Spinal cord (tissue), 10 donors: ENCODE results near the gene EIF4E2. TPM values are rescaled to one million over a fixed set of nuclear protein-coding genes. Genes with fewer than 3 reads are reported as not detected.

Experiments used
- DNase-seq, 6 donors: peaks; one replicate each; pipeline versions ENCODE4 v3.0.0 to v3.0.0-alpha.2; 2013 to 2015; ENCODE audit warnings: low spot score in 6 of 6, low read depth in 4 of 6
- H3K27ac ChIP-seq: one replicate; pipeline ENCODE4 v1.5.1; 2013; ENCODE audit warnings: low read depth, low read length, control low read depth
- H3K27me3 ChIP-seq: one replicate; pipeline ENCODE4 v1.6.1; 2013; ENCODE audit warnings: low read length; ENCODE audit not compliant: control insufficient read depth, insufficient read depth
- H3K36me3 ChIP-seq: one replicate; pipeline ENCODE4 v1.6.1; 2013; ENCODE audit warnings: low read length; ENCODE audit not compliant: control insufficient read depth, insufficient read depth
- H3K4me1 ChIP-seq: one replicate; pipeline ENCODE4 v1.6.1; 2013; ENCODE audit warnings: low read length; ENCODE audit not compliant: control insufficient read depth, insufficient read depth
- H3K4me3 ChIP-seq: one replicate; pipeline ENCODE4 v1.5.1; 2013; ENCODE audit warnings: low read depth, low read length, control low read depth
- H3K9me3 ChIP-seq: one replicate; pipeline ENCODE4 v1.6.1; 2013; ENCODE audit warnings: low read length; ENCODE audit not compliant: control insufficient read depth, insufficient read depth
- WGBS: methylation state at CpG from one replicate; pipeline ENCODE4 v1.1.5; 2013; ENCODE audit warnings: missing lambda C conversion rate; ENCODE audit not compliant: insufficient coverage; 5-methylcytosine and 5-hydroxymethylcytosine counted together
- polyA plus RNA-seq, 2 donors: library from polyadenylated mRNA; unstranded; fragments of 120-200 nt; gene quantifications; one replicate each; pipeline ENCODE4 v1.2.1, GENCODE V29; 2013; ENCODE audit not compliant: insufficient read length in 2 of 2
- total RNA-seq, 2 donors: library from RNA; depleted of rRNA in 1 of 2; stranded (reverse); fragments of 120-200 nt in 1 of 2; fragments of >200 nt in 1 of 2; gene quantifications; one replicate each; pipeline versions ENCODE4 v1.2.3 to v1.2.4, GENCODE V29; 2013 to 2014
- donor health status: healthy.

Gene EIF4E2
- total and polyA plus RNA-seq, 4 donors, result 37.4 to 84.4 (median 72.2) TPM

- H3K9me3 ChIP-seq, result no peaks in the 10 kb centered on the region
- H3K36me3 ChIP-seq, result peaks cover 23% of the 10 kb centered on the region
- H3K27me3 ChIP-seq, result no peaks in the 10 kb centered on the region
- no peak overlapping the region for H3K27ac ChIP-seq
- H3K4me1 ChIP-seq, result peaks cover 3% of the 10 kb centered on the region
- H3K4me3 ChIP-seq, result no peak overlapping the region
- no peak for DNase-seq
Observed at GRCh38 chr2:232573042-232573441, 22.6 kb downstream of the EIF4E2 start.

- Histone ChIP-seq H3K4me3 (no peak overlapping the region), H3K9me3 (no peaks in the 10 kb centered on the region), H3K4me1 (peaks cover 3% of the 10 kb centered on the region), H3K27ac (no peak overlapping the region), H3K36me3 (peaks cover 19% of the 10 kb centered on the region), H3K27me3 (no peaks in the 10 kb centered on the region)
- 54% methylated on average over 8 of the region's 8 CpGs for WGBS
- no peak for DNase-seq
Observed at GRCh38 chr2:232573771-232574435, 23.4 kb downstream of the EIF4E2 start.

- Histone ChIP-seq H3K4me1 (peaks cover 3% of the 10 kb centered on the region), H3K27ac (no peak overlapping the region), H3K4me3 (no peak overlapping the region), H3K9me3 (no peaks in the 10 kb centered on the region), H3K36me3 (peaks cover 12% of the 10 kb centered on the region), H3K27me3 (no peaks in the 10 kb centered on the region)
- 81% methylated on average over 3 of the region's 5 CpGs for WGBS
- no peak for DNase-seq
Observed at GRCh38 chr2:232574674-232575403, 24.4 kb downstream of the EIF4E2 start.

- Histone ChIP-seq H3K9me3 (no peaks in the 10 kb centered on the region), H3K4me3 (no peak overlapping the region), H3K27ac (no peak overlapping the region), H3K36me3 (peaks cover 14% of the 10 kb centered on the region), H3K4me1 (peaks cover 3% of the 10 kb centered on the region), H3K27me3 (no peaks in the 10 kb centered on the region)
- no peak for DNase-seq
- no CpG with 5 or more reads among the region's 1 CpG for WGBS
Observed at GRCh38 chr2:232575404-232575746, 24.9 kb downstream of the EIF4E2 start.

DNA sequence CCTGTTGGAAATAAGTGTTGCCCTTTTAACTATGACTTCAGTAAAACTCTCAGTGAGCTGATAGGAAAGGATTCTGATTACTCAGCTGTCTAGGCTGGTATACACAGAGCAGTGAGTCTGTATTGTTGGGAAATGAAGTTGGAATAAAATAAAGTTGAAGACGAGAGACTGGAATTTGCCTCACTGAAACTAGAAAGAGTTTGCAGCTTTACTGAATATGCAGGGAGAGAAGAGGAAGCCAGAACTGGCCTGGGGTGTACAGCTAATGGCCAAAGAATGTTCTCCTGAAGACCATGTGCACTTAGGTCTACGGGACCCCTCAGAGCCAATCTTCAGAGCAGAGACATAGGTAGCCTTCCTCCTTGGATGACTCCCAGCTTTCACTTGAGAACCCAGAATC, 26.5 kb downstream of the EIF4E2 start:
- no peaks in the 10 kb centered on the region for H3K4me1 ChIP-seq
- DNase-seq, result no peak
- no peak overlapping the region for H3K27ac ChIP-seq
- H3K27me3 ChIP-seq, result no peaks in the 10 kb centered on the region
- no peaks in the 10 kb centered on the region for H3K9me3 ChIP-seq
- 33% methylated on average over 2 of the region's 2 CpGs for WGBS
- H3K36me3 ChIP-seq, result peaks cover 25% of the 10 kb centered on the region
- H3K4me3 ChIP-seq, result no peak overlapping the region

DNA sequence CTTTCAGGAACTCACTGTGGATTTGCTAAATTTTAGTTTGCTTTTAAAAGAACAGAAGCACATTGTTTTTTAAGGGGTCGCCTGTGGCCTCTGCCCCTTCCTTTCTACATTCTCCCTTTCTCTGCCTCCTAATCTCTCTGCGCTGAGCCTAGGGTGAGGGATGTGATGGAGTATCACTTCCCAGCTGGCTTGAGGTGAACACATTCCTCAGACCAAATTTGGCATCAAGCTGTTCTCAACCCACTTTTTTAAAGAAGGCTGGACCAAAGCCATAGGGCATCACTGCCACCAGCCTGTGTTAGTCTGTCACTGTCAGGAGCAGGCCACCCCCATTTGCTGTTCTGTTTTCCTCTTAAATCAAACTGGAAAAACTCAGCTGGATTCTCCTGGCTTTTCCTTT, 27.4 kb downstream of the EIF4E2 start:
- no peak overlapping the region for H3K27ac ChIP-seq
- no peaks in the 10 kb centered on the region for H3K4me1 ChIP-seq
- WGBS, result no CpG with 5 or more reads among the region's 2 CpGs
- peak in 1 of 6 donors; percentile 16 for DNase-seq
- H3K9me3 ChIP-seq, result no peaks in the 10 kb centered on the region
- H3K36me3 ChIP-seq, result peaks cover 25% of the 10 kb centered on the region
- H3K4me3 ChIP-seq, result no peak overlapping the region
- no peaks in the 10 kb centered on the region for H3K27me3 ChIP-seq

DNA sequence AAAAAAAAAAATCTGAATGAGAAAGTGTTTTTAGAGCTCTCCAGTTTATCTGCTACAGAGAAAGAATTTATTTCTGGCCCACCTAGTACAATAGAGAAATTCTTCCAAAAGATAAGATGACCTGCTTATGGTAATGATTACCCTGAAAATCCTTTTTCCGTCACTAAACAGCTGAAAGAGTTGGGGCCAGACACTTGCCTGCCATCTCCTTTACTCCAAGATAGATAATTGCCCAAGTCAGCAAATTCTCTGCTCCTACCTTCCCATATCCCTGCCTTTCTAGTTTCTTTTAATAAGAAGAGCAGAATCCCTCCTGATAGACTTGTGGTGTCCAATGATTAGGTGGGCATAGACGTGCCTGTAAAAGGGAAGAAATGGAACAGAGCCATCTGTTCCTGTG, 28.1 kb downstream of the EIF4E2 start:
- Histone ChIP-seq H3K36me3 (peaks cover 25% of the 10 kb centered on the region), H3K4me1 (no peaks in the 10 kb centered on the region), H3K27me3 (no peaks in the 10 kb centered on the region), H3K27ac (no peak overlapping the region), H3K9me3 (no peaks in the 10 kb centered on the region), H3K4me3 (no peak overlapping the region)
- 100% methylated on average over 1 of the region's 2 CpGs for WGBS
- DNase-seq, result no peak

- H3K9me3 ChIP-seq, result peaks cover 2% of the 10 kb centered on the region
- no peak overlapping the region for H3K27ac ChIP-seq
- no peaks in the 10 kb centered on the region for H3K4me1 ChIP-seq
- H3K36me3 ChIP-seq, result peaks cover 18% of the 10 kb centered on the region
- no peak for DNase-seq
- WGBS, result no CpG with 5 or more reads among the region's 6 CpGs
- H3K27me3 ChIP-seq, result no peaks in the 10 kb centered on the region
- H3K4me3 ChIP-seq, result no peak overlapping the region
Observed at GRCh38 chr2:232580648-232580981, 30.1 kb downstream of the EIF4E2 start.

- Histone ChIP-seq H3K9me3 (peaks cover 2% of the 10 kb centered on the region), H3K4me3 (no peak overlapping the region), H3K4me1 (no peaks in the 10 kb centered on the region), H3K27ac (no peak overlapping the region), H3K36me3 (peaks cover 18% of the 10 kb centered on the region), H3K27me3 (no peaks in the 10 kb centered on the region)
- no peak for DNase-seq
Observed at GRCh38 chr2:232581725-232582124, 31.2 kb downstream of the EIF4E2 start.

DNA sequence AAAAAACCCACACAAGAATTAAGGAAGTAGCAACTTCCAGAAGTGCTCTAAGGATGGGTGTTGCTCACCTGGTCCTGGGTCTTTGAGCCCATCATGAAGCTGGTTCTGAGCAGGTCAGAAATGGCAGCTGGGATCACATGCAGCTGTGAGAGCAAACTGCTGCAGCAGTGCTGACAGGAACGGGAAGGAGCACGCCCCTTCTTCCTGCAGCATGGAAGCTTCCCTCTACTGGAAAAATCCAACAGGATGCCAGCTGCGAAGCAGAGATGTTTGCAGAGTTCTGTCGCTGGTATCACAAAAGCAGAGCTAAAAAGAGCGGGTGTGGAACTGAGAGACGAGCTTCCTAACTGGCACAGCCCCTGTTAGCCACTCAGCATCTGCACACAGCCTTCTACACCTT, 33.7 kb downstream of the EIF4E2 start:
- H3K4me3 ChIP-seq, result no peak overlapping the region
- H3K27me3 ChIP-seq, result no peaks in the 10 kb centered on the region
- H3K27ac ChIP-seq, result no peak overlapping the region
- no peak for DNase-seq
- H3K9me3 ChIP-seq, result peaks cover 2% of the 10 kb centered on the region
- WGBS, result 86% methylated on average over 4 of the region's 6 CpGs
- H3K36me3 ChIP-seq, result peaks cover 21% of the 10 kb centered on the region
- peaks cover 8% of the 10 kb centered on the region for H3K4me1 ChIP-seq
